Calu3 (cell line): ENCODE data around the gene FIBP. TPM values are rescaled to one million over a fixed set of nuclear protein-coding genes. Genes with fewer than 3 reads are reported as not detected.

ENCODE experiments used
- Bru-seq: library from RNA; stranded (reverse); fragments of 400-500 nt; gene quantifications from one replicate; lab custom pipeline; 2021; lab: Mats Ljungman, UMichigan
- BruChase-seq, 2 experiments: library from RNA; stranded (reverse); fragments of 400-500 nt; gene quantifications; one replicate each; lab custom pipeline; 2021; lab: Mats Ljungman, UMichigan
- BruUV-seq: library from RNA; stranded (reverse); fragments of 400-500 nt; replicated peaks from 2 replicates; lab custom pipeline; 2021; lab: Mats Ljungman, UMichigan
- CTCF ChIA-PET: fragments of 300-600 bp; sonication (Branson Sonifier 250); formaldehyde crosslinking; loops from one replicate; lab custom pipeline; 2022; ENCODE audit warnings: antibody characterized with exemption; lab: Charles Lee
- DNase-seq: peaks from one replicate; pipeline ENCODE4 v3.0.0; 2022
- H3K27ac Mint-ChIP-seq: one replicate; pipeline ENCODE4 v1.8.0; 2022; ENCODE audit warnings: mixed read lengths; ENCODE audit not compliant: unreplicated experiment
- H3K27me3 Mint-ChIP-seq: one replicate; pipeline ENCODE4 v1.8.0; 2022; ENCODE audit warnings: mixed read lengths; ENCODE audit not compliant: unreplicated experiment
- H3K36me3 Mint-ChIP-seq: one replicate; pipeline ENCODE4 v1.8.0; 2022; ENCODE audit warnings: mild to moderate bottlenecking, moderate library complexity, mixed read lengths; ENCODE audit not compliant: insufficient read depth, unreplicated experiment
- H3K4me1 Mint-ChIP-seq: one replicate; pipeline ENCODE4 v1.8.0; 2022; ENCODE audit warnings: mild to moderate bottlenecking, low read depth, mixed read lengths; ENCODE audit not compliant: unreplicated experiment
- H3K4me3 Mint-ChIP-seq: one replicate; pipeline ENCODE4 v1.8.0; 2022; ENCODE audit warnings: mild to moderate bottlenecking, low read depth, moderate library complexity, mixed read lengths; ENCODE audit not compliant: unreplicated experiment
- H3K9me3 Mint-ChIP-seq: one replicate; pipeline ENCODE4 v1.8.0; 2022; ENCODE audit warnings: low read depth, mixed read lengths; ENCODE audit not compliant: unreplicated experiment
- CTCF ChIP-seq: fragments of 200-600 bp; IDR thresholded peaks from one replicate; pipeline ENCODE4 v1.8.0; 2022; ENCODE audit warnings: antibody characterized with exemption; ENCODE audit not compliant: unreplicated experiment
- intact Hi-C: fragments of 100-400 bp; cut with micrococcal nuclease; formaldehyde crosslinking; loops from one replicate; pipeline ENCODE4 v1.10.0; 2022; ENCODE audit not compliant: unreplicated experiment
- long read RNA-seq: library from polyadenylated mRNA; stranded (forward); transcript quantifications from one replicate; pipeline ENCODE4 v2.0.0, GENCODE V29; 2022
- total RNA-seq: library from RNA; stranded (reverse); gene quantifications from 2 replicates; pipeline ENCODE4 v1.2.3, GENCODE V29; 2022

Gene FIBP
- total RNA-seq (75.8 and 79.2 TPM in 2 replicates), Bru-seq, nascent RNA (percentile 66 among the genes with signal in this experiment), BruChase-seq, experiment 1, labeled RNA remaining after a 6-hour chase (percentile 76 among the genes with signal in this experiment), BruChase-seq, experiment 2, labeled RNA remaining after a 2-hour chase (percentile 67 among the genes with signal in this experiment)
- long read RNA-seq, transcript FIBP-201 (10 exons, 1,261 nt), result minor isoform, 24 of 181 reads
- long read RNA-seq, transcript FIBP-202 (10 exons, 1,248 nt), result major isoform, 124 of 181 reads
- long read RNA-seq, partial matches to known transcripts, result 4 of 181 reads
- long read RNA-seq, other reads (novel, unspliced or antisense), result 25 of 181 reads

- Mint-ChIP-seq H3K4me3 (peak within 1 kb of the TSS; percentile 83), H3K36me3 (peaks cover 84% of the 10 kb centered on the region), H3K27me3 (no peaks in the 10 kb centered on the region), H3K9me3 (no peaks in the 10 kb centered on the region), H3K4me1 (peaks cover 48% of the 10 kb centered on the region), H3K27ac (peak within 1 kb of the TSS; percentile 92)
- TF ChIP-seq CTCF, result peak; percentile 90
- peak; percentile 96 for DNase-seq
- CTCF ChIA-PET, result interaction anchor here (0.6 to 3.3 kb wide), 29 partner anchors 9 to 305 kb away, joined by 3 to 37 read pairs (median 4); partner anchors contain the start of genes BANF1, CFL1, FOSL1 and KAT5
- intact Hi-C loops, result loop anchor here (10.0 kb wide), 1 partner anchor 97 kb away; no protein-coding TSS in a partner anchor
- no TSS peak for BruUV-seq
Observed at GRCh38 chr11:65888163-65888814, at the start of gene FIBP. Gene FIBP, minus strand, starts transcription at chr11:65888471. Its CDS starts 53 bp downstream, at chr11:65888418.

GRCh38 chr11:65937766-65938165 lies 49.5 kb upstream of the FIBP start:
- BruUV-seq, result no TSS peak
- no peaks in the 10 kb centered on the region for H3K4me1 Mint-ChIP-seq
- peaks cover 41% of the 10 kb centered on the region for H3K27me3 Mint-ChIP-seq
- no peak overlapping the region for H3K27ac Mint-ChIP-seq
- peaks cover under 1% of the 10 kb centered on the region for H3K36me3 Mint-ChIP-seq
- CTCF ChIA-PET, result interaction anchor here (0.6 kb wide), 1 partner anchor 266 kb away, joined by 3 read pairs; no protein-coding TSS in a partner anchor
- no peak for DNase-seq
- intact Hi-C loops, result no loop called here
- no peak overlapping the region for H3K4me3 Mint-ChIP-seq
- no peak for TF ChIP-seq CTCF
- H3K9me3 Mint-ChIP-seq, result no peaks in the 10 kb centered on the region

- peaks cover 15% of the 10 kb centered on the region for H3K27me3 Mint-ChIP-seq
- CTCF ChIA-PET, result interaction anchor here (0.6 to 0.7 kb wide), 2 partner anchors 27 to 1597 kb away, joined by 3 to 4 read pairs; no protein-coding TSS in a partner anchor
- intact Hi-C loops, result no loop called here
Observed at GRCh38 chr11:65934014-65934413, 45.7 kb upstream of the FIBP start.

More at GRCh38 chr11:65934014-65934413, 45.7 kb upstream of the FIBP start:
- H3K36me3 Mint-ChIP-seq, result peaks cover 4% of the 10 kb centered on the region
- no peaks in the 10 kb centered on the region for H3K4me1 Mint-ChIP-seq
- H3K27ac Mint-ChIP-seq, result no peak overlapping the region
- no TSS peak for BruUV-seq
- no peak for DNase-seq
- no peak overlapping the region for H3K4me3 Mint-ChIP-seq
- TF ChIP-seq CTCF, result no peak
- no peaks in the 10 kb centered on the region for H3K9me3 Mint-ChIP-seq
